ENCODE measurements around the gene IGDCC3.
A peak's percentile ranks its signal among the peaks of the same experiment; 100 is the strongest.

GRCh38 chr15:65326117-65326526 is 51.7 kb downstream of the IGDCC3 start:
- TF ChIP-seq CTCF (IDR thresholded peaks at IDR 0.05; ENCODE audit: insufficient read depth, low read length) (no peak), REST (IDR thresholded peaks at IDR 0.05; ENCODE audit: insufficient replicate concordance, low read depth) (peak; percentile 11), POLR2AphosphoS5 (IDR thresholded peaks at IDR 0.05; ENCODE audit: low read depth) (no peak), SPI1 (IDR thresholded peaks at IDR 0.05; ENCODE audit: borderline replicate concordance, low read depth) (no peak)
